Ureter (tissue), 1 donor: Measurements from ENCODE around the gene L1CAM. TPM values are rescaled to one million over a fixed set of nuclear protein-coding genes. Genes with fewer than 3 reads are reported as not detected.

ENCODE experiments used
- DNase-seq: peaks from one replicate; pipeline ENCODE4 v3.0.0-alpha.2; 2020; ENCODE audit warnings: low spot score
- total RNA-seq: library from RNA; stranded (reverse); gene quantifications from one replicate; pipeline ENCODE4 v1.2.4, GENCODE V29; 2023
- donor health status: DM: yes; HTN: yes; CAD: no.

L1CAM gene
- total RNA-seq, 1 donor from 2014 or later, result 3.8 TPM

DNA sequence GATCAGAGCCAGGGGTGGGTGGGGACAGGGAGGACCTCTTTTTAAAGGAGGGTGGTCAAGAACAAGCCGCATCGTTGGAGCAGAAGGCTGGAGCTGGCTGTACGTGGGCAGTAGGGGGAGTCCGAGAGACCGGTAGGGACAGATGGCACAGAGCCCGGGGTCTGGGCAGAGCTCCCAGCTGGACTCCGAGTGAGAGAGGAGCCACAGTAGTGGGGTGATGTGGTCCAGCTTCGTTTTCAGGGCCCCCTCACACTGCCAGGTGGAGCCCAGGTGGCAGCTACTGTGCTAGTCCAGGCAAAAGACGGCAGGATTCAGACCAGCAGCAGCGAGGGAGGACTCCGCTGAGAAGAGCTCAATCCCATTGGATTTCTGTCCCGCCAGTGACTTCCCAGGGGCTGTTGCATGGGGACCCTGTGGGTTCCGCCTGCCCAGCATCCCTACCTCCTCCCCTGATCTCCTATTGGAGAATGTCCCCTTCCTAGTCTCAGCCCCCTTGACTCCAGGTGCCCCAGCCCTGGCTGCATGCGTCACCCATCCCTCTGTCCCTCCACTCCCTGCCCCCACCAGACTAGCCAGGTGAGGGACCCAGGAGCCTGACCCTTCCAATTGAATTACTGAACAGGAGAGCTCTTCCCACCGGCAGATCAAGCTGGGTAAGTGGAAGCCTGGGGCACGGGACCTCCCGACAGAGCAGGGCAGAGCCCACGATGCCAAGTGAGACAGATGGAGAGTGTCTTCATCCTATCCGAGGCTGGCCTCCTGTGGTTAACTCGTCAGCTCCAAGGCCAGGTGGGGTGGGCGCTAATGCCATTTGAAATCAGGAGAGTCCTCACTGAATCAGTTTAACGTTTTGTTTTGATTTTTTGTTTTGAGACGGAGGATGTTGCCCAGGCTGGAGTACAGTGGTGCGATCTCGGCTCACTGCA is 37.2 kb upstream of the L1CAM start:
- peak; percentile 77 for DNase-seq

DNA sequence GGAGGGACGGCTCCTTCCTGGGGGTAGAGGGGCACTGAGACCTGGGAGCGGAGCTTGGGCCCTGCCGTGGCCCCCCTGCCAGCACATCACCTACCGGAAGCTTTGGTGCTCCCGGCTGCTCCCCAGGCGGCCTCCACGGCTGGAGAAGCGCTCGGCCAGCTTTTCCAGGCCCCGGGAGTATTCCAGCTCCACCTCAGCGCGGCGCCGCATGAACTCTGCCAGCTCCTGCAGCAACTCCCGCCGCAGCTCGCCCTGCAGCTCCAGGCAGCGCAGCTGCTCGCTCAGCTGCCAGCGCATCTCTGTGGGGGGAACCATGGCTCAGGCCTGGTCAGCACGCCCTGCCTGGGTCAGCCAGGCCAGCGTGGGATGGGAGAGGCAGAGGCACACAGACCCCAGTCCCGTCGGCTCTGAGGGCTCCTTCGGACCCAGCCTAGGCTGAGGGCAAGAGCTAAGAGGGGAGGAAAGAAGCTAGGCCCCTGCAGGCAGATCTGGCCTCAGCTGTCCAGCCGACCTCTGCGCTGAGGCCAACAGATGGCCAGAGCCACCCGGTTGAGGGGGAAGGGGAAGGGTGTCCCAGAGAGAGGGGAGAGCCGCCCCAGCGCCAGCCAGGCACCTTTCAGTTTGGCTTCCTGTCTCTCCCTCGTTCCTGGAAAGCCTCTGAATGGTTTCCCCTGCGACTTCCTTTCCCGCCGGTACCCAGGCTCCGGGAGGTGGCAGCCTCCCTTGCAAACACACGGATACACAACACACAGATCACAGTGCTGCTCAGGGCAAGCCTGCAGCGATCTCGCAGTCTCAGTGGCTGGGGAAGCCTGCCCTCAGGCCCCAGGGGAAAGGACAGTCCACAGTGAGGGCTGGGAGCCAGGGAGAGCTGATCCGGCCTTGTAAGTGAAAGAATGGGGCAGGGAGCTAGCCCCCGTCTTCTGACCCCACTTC is 35.8 kb upstream of the L1CAM start:
- no peak for DNase-seq

DNA sequence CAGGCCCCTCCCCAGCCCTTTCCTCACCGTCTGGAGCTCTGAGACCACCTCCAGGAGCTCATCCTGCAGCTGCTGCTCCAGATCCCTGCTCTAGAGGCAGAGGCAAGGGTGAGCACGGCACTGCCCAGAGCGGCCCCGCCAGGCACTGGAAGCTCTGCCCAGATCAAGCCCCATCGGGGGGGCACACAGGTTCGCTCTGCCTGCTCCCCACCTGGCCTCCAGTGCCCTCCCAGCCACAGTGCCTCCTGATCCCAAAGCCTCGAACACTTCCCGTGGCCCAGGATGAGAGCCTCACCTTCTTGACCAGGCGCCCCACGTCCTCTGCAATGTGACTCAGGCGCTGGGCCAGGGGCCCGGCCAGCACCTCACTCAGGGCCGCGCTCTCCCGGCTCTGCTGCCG is 35.1 kb upstream of the L1CAM start:
- DNase-seq, result no peak

- DNase-seq, result no peak
Observed at GRCh38 chrX:153920546-153920945, 34.6 kb upstream of the L1CAM start.

GRCh38 chrX:153919281-153919680 is 33.3 kb upstream of the L1CAM start:
- DNase-seq, result no peak

DNA sequence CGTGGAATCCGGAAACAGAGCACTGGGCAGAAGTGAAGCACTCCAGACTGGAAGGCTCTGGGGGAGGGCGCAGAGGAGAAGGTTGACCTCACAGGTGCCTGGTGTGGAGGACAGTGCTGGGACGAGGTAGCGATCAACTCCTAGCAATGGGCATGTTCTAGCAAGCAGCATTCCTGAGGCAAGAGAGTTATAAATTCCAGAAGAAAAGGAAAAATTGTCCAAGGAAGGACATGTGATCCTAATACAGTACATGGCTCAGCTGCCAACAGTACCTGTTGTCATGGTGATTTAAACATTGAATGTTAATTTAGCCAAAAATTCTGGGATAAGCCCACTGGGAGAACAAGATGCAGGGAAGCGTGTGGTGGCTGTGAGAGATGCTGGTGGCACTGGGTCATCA is 31.9 kb upstream of the L1CAM start:
- DNase-seq, result no peak

GRCh38 chrX:153913701-153914100 is 27.7 kb upstream of the L1CAM start:
- no peak for DNase-seq

GRCh38 chrX:153913211-153913610 is 27.2 kb upstream of the L1CAM start:
- no peak for DNase-seq

DNA sequence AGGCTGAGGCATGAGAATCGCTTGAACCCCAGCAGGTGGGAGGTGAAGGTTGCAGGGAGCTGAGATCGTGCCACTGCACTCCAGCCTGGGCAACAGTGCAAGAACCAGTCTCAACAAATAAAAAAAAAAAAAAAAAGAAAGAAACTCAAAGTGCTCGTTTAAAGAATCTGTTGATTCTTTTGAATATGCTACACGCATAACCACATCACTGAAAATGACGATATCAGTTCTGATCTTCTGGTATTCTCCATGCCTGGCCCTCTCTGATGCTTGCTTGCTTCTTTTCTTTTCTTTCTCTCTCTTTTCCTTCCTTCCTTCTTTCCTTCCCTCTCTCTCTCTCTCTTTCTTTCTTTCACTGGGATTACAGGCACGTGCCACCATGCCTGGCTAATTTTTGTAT is 25.8 kb upstream of the L1CAM start:
- DNase-seq, result no peak

- DNase-seq, result no peak
Observed at GRCh38 chrX:153910446-153910845, 24.5 kb upstream of the L1CAM start.

- no peak for DNase-seq
Observed at GRCh38 chrX:153909980-153910360, 24.0 kb upstream of the L1CAM start.

- DNase-seq, result no peak
Observed at GRCh38 chrX:153909024-153909979, 23.3 kb upstream of the L1CAM start.

DNA sequence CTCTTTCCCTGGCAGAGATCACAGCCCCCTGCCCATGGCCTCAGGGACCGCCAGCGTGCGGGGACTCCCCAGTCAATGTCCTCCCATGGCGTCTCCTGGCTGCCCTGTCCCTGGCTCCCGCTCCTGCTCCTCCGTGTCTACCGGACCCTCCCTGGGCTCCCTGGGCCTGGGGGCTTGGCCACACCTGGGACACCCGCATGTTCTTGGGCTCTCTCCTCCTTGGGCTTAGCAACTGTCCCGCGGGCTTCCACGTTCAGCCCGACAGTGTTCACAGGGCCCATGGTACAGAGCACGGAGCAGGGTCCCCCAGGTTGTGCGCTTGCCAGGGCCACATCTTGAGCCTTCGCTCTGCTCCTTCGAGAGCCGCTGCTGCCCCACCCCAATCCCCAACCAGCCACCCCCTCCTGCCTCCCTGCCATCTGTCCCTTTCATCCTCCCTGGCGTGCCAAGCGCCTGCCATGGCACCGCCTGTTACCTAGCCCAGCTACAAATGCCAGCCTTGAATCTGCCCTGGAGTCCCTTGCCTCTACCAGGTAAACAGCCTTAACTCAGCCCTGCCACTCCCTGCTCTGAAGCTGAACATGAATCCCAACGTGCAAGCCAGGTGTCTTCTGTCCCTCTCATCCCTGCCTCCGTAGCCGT is 22.4 kb upstream of the L1CAM start:
- no peak for DNase-seq

DNA sequence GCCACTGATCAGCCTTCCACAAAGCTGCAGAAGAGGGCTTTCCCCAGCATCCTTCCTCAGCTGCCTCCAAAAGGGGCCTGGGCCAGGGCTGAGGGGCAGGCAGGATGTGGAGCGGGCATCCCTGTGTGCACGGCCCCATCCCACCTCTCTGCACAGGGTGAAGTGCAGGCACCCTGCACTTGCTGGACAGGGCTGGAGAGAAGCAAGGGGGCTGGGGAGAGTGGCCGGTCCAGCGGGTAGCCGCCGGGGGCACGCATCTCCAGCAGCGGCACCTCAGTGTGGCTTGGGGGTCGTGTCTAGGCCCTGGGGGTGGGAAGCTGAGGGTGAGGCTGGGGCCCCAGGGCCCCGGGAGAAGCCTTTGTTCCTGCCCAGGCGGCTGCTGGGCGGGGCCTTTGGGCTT is 21.5 kb upstream of the L1CAM start:
- DNase-seq, result no peak

DNA sequence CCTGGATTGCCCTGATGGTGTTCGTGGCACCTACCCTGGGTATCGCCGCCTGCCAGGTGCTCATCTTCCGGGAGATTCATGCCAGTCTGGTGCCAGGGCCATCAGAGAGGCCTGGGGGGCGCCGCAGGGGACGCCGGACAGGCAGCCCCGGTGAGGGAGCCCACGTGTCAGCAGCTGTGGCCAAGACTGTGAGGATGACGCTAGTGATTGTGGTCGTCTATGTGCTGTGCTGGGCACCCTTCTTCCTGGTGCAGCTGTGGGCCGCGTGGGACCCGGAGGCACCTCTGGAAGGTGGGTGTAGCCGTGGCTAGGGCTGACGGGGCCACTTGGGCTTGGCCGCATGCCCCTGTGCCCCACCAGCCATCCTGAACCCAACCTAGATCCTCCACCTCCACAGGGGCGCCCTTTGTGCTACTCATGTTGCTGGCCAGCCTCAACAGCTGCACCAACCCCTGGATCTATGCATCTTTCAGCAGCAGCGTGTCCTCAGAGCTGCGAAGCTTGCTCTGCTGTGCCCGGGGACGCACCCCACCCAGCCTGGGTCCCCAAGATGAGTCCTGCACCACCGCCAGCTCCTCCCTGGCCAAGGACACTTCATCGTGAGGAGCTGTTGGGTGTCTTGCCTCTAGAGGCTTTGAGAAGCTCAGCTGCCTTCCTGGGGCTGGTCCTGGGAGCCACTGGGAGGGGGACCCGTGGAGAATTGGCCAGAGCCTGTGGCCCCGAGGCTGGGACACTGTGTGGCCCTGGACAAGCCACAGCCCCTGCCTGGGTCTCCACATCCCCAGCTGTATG is 20.3 kb upstream of the L1CAM start:
- DNase-seq, result no peak

GRCh38 chrX:153905481-153906095 is 19.6 kb upstream of the L1CAM start:
- DNase-seq, result no peak

- DNase-seq, result no peak
Observed at GRCh38 chrX:153903991-153904957, 18.3 kb upstream of the L1CAM start, which contains the start of gene AVPR2. TSS of gene AVPR2 (plus strand) at chrX:153904673. CDS start at chrX:153905146, 473 bp downstream.

DNA sequence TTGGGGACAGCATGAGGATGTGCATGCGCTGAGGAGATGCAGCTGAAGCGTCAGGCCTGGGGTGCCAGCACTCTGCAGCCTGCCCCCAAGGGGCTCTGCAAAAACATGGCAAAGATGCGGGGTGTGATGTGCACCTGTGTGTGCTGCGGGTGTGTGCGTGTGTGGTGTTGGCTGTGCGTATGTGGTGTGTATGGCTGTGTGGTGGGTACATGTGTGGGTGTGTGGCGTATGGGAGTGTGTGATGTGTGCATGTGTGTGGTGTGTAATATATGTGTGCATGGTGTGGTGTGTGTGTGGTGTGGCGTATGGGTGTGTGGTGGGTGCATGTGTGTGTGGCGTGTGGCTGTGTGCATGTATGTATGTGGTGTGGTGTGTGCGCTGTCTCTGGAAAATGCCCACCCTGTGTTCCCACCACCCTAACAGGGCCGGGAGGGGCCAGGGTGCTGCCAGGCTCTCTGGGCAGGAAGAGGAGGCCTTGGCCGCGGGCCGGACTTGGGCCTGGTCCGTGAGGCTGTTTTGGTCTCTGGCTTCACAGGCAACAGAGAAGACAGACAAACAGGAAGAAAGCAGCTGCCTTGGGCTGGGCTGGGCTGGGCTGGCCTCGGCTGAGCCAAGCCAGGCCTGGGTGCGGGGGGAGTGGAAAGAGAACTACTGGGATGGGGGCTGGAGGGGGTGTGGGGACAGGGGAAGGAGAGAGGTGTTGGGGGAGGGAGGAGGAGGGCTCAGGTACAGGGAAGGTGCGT is 17.4 kb upstream of the L1CAM start:
- no peak for DNase-seq
